Spleen (tissue), 7 donors: ENCODE data around the gene AK2.

Experiments
- CTCF ChIP-seq, 11 experiments: fragments of 200-600 bp in 7 of 11; fragments of 450-650 bp in 4 of 11; sonication (generic) in 4 of 11; IDR thresholded peaks in 8 of 11; conservative IDR thresholded peaks in 3 of 11; 1 replicate in 7 of 11; 2 replicates in 4 of 11; pipeline versions ENCODE4 v1.4.0 to v1.8.0; 2016 to 2021; ENCODE audit warnings: antibody characterized with exemption in 11 of 11, inconsistent platforms in 4 of 11, mild to moderate bottlenecking in 1 of 11
- POLR2AphosphoS5 ChIP-seq, 3 donors: sonication (generic); formaldehyde crosslinking; IDR thresholded peaks; one replicate each; pipeline ENCODE4 v1.5.1; 2017; ENCODE audit warnings: antibody characterized with exemption in 3 of 3
- donor health status: DM: no; HTN: no; CAD: no; lungs with moderate emphysema.
- donor health status: DM: no; HTN: no; CAD: no.
- donor health status: DM: no; HTN: no; CAD: no.

- TF ChIP-seq CTCF (IDR thresholded peaks at IDR 0.05 in 8 of 11, conservative IDR thresholded peaks at IDR 0.05 in 3 of 11) (no peak), POLR2AphosphoS5 (IDR thresholded peaks at IDR 0.05) (no peak)
These were observed 75.8 kb downstream of the AK2 start for GRCh38 chr1:32960819-32961355.
